HepG2 (cell line): Measurements from ENCODE around the gene PPP4R4. TPM values are rescaled to one million over a fixed set of nuclear protein-coding genes. Genes with fewer than 3 reads are reported as not detected.
A peak's percentile ranks its signal among the peaks of the same experiment; 100 is the strongest.

Source experiments
- CHD4 ChIP-seq: fragments of 200-600 bp; sonication (generic); IDR thresholded peaks from 2 replicates; pipeline ENCODE4 v1.7.0; 2017; ENCODE audit warnings: mild to moderate bottlenecking, low read length, borderline replicate concordance
- PAWR ChIP-seq: sonication (generic); formaldehyde crosslinking; IDR thresholded peaks from 2 replicates; pipeline ENCODE4 v1.4.0; 2020; ENCODE audit warnings: missing genetic modification reagents, mild to moderate bottlenecking, borderline replicate concordance
- RORA ChIP-seq: sonication (generic); formaldehyde crosslinking; IDR thresholded peaks from 2 replicates; pipeline ENCODE4 v1.5.0; 2020; ENCODE audit warnings: mild to moderate bottlenecking, missing genetic modification reagents, moderate library complexity
- SKI ChIP-seq: fragments of 450-650 bp; IDR thresholded peaks from one replicate; pipeline ENCODE4 v1.6.1; 2018; ENCODE audit warnings: mild to moderate bottlenecking; ENCODE audit not compliant: partially characterized antibody
- XBP1 ChIP-seq: sonication (generic); formaldehyde crosslinking; IDR thresholded peaks from 2 replicates; pipeline ENCODE4 v1.5.0; 2020; ENCODE audit warnings: missing genetic modification reagents
- ZNF10 ChIP-seq: sonication (generic); formaldehyde crosslinking; IDR thresholded peaks from 2 replicates; pipeline ENCODE4 v1.4.0; 2020; ENCODE audit warnings: mild to moderate bottlenecking, low read depth, missing genetic modification reagents, borderline replicate concordance
- ZNF788 ChIP-seq: sonication (generic); formaldehyde crosslinking; IDR thresholded peaks from 2 replicates; pipeline ENCODE4 v1.5.0; 2020; ENCODE audit warnings: mild to moderate bottlenecking, missing genetic modification reagents, borderline replicate concordance
- polyA plus RNA-seq, 8 experiments: library from polyadenylated mRNA; depleted of rRNA in 3 of 8; stranded (reverse) in 7 of 8; unstranded in 1 of 8; fragments of >200 nt; fragmentation: Illumina TruSeq in 4 of 8; extraction: Trizol in 4 of 8; gene quantifications; 2 replicates each; pipeline versions ENCODE4 v1.2.1 to v1.2.3, GENCODE V29; 2011 to 2016; ENCODE audit warnings: low read depth in 4 of 8, missing spikeins in 1 of 8, mixed read lengths in 1 of 8; ENCODE audit not compliant: insufficient read depth in 1 of 8
- total RNA-seq, 5 experiments: library from RNA; depleted of rRNA; stranded (reverse); fragments of >200 nt; fragmentation: Illumina TruSeq; extraction: Trizol; gene quantifications; 2 replicates each; pipeline ENCODE4 v1.2.3, GENCODE V29; 2016; ENCODE audit warnings: low read depth in 1 of 5
- TF ChIP-seq, protein P1 (sequence below): sonication (generic); formaldehyde crosslinking; IDR thresholded peaks from 2 replicates; pipeline ENCODE4 v1.4.0; 2020; ENCODE audit warnings: missing genetic modification reagents, borderline replicate concordance
- TF ChIP-seq, protein P2 (sequence below), 2 experiments: sonication (generic) in 1 of 2; formaldehyde crosslinking in 1 of 2; IDR thresholded peaks; 2 replicates each; pipeline versions ENCODE4 v1.6.1 to v1.9.0; 2014 to 2022; ENCODE audit warnings: antibody characterized with exemption in 1 of 2, borderline replicate concordance in 1 of 2, inconsistent platforms in 1 of 2, low read depth in 1 of 2, missing genetic modification reagents in 1 of 2
- TF ChIP-seq, protein P3 (sequence below): sonication (generic); formaldehyde crosslinking; IDR thresholded peaks from 2 replicates; pipeline ENCODE4 v1.5.1; 2020; ENCODE audit warnings: mild to moderate bottlenecking, missing genetic modification reagents, borderline replicate concordance
- TF ChIP-seq, protein P4 (sequence below): sonication (generic); formaldehyde crosslinking; IDR thresholded peaks from 2 replicates; pipeline ENCODE4 v1.5.0; 2020; ENCODE audit warnings: mild to moderate bottlenecking, missing genetic modification reagents, borderline replicate concordance

Gene PPP4R4
- total and polyA plus RNA-seq, 2 of the 13 experiments (the other 11 are each of a cell fraction or from before 2014, with no cell fraction given): 9.5 to 19.8 TPM

DNA sequence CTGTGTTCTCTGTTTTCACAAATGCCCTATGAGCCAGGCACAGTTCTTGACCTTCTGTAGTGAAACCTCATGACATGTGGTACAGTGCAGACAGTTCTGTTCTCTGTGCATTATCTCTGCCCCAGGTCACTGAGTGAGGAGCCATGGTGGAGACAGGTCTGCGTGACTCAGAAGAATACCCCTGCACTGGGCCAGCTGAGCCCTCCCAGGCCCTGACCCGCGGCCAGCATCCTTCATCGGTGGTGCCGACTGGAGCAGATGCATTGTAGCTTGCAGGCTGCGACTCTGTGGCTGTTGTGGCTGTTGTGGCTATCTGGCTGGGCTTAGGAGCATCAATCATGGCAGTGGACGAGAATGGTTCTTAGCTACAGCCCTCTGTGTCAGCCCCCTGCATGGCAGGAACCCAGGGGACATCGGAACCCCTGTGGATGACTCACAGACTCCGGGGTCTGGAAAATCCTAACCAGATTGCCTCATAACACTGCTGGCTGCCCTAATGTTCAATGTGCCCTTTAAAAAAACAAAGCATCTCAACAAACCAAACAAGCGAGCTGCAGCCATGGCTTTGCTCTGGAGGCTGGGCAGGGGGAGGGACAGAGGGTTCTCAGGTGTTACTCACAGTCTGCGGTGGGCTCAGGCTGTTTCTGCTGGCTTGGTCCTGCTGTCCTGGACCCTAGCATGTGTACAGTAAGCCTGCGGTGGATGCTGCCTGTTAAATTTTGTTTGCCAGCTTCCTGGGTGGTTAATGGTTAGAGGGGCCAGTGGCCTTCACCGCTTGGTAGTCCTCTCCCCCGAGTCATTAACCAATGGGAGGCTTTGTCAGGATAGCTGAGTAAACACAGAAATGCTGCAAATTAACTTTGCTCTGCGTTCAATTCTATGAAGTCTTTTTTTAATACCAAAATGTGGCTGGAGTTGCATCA is 148.8 kb downstream of the PPP4R4 start, which contains the start of gene SERPINA6 (continued):
- TF ChIP-seq, protein P1, sequence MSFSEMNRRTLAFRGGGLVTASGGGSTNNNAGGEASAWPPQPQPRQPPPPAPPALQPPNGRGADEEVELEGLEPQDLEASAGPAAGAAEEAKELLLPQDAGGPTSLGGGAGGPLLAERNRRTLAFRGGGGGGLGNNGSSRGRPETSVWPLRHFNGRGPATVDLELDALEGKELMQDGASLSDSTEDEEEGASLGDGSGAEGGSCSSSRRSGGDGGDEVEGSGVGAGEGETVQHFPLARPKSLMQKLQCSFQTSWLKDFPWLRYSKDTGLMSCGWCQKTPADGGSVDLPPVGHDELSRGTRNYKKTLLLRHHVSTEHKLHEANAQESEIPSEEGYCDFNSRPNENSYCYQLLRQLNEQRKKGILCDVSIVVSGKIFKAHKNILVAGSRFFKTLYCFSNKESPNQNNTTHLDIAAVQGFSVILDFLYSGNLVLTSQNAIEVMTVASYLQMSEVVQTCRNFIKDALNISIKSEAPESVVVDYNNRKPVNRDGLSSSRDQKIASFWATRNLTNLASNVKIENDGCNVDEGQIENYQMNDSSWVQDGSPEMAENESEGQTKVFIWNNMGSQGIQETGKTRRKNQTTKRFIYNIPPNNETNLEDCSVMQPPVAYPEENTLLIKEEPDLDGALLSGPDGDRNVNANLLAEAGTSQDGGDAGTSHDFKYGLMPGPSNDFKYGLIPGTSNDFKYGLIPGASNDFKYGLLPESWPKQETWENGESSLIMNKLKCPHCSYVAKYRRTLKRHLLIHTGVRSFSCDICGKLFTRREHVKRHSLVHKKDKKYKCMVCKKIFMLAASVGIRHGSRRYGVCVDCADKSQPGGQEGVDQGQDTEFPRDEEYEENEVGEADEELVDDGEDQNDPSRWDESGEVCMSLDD (CRISPR knock-in tag): no peak
- TF ChIP-seq, protein P2, sequence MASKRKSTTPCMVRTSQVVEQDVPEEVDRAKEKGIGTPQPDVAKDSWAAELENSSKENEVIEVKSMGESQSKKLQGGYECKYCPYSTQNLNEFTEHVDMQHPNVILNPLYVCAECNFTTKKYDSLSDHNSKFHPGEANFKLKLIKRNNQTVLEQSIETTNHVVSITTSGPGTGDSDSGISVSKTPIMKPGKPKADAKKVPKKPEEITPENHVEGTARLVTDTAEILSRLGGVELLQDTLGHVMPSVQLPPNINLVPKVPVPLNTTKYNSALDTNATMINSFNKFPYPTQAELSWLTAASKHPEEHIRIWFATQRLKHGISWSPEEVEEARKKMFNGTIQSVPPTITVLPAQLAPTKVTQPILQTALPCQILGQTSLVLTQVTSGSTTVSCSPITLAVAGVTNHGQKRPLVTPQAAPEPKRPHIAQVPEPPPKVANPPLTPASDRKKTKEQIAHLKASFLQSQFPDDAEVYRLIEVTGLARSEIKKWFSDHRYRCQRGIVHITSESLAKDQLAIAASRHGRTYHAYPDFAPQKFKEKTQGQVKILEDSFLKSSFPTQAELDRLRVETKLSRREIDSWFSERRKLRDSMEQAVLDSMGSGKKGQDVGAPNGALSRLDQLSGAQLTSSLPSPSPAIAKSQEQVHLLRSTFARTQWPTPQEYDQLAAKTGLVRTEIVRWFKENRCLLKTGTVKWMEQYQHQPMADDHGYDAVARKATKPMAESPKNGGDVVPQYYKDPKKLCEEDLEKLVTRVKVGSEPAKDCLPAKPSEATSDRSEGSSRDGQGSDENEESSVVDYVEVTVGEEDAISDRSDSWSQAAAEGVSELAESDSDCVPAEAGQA (IDR thresholded peaks at IDR 0.05; ENCODE audit: low read depth): no peak; the same call in 1 of the 2 replicates
- TF ChIP-seq, protein P2 (CRISPR knock-in tag; IDR thresholded peaks at IDR 0.05; ENCODE audit: borderline replicate concordance): no peak
- TF ChIP-seq, protein P3, sequence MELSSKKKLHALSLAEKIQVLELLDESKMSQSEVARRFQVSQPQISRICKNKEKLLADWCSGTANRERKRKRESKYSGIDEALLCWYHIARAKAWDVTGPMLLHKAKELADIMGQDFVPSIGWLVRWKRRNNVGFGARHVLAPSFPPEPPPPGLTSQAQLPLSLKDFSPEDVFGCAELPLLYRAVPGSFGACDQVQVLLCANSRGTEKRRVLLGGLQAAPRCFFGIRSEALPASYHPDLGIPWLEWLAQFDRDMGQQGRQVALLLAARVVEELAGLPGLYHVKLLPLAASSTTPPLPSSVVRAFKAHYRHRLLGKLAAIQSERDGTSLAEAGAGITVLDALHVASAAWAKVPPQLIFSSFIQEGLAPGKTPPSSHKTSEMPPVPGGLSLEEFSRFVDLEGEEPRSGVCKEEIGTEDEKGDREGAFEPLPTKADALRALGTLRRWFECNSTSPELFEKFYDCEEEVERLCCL (CRISPR knock-in tag): peak; percentile 70; the same call in 1 of the 2 replicates
- no peak for TF ChIP-seq ZNF10
- peak; percentile 25 for TF ChIP-seq SKI
- no peak for TF ChIP-seq CHD4
- no peak for TF ChIP-seq PAWR
- TF ChIP-seq XBP1: no peak
- TF ChIP-seq ZNF788: no peak; the same call in 1 of the 2 replicates
- TF ChIP-seq RORA (CRISPR knock-in tag): no peak
- TF ChIP-seq, protein P4, sequence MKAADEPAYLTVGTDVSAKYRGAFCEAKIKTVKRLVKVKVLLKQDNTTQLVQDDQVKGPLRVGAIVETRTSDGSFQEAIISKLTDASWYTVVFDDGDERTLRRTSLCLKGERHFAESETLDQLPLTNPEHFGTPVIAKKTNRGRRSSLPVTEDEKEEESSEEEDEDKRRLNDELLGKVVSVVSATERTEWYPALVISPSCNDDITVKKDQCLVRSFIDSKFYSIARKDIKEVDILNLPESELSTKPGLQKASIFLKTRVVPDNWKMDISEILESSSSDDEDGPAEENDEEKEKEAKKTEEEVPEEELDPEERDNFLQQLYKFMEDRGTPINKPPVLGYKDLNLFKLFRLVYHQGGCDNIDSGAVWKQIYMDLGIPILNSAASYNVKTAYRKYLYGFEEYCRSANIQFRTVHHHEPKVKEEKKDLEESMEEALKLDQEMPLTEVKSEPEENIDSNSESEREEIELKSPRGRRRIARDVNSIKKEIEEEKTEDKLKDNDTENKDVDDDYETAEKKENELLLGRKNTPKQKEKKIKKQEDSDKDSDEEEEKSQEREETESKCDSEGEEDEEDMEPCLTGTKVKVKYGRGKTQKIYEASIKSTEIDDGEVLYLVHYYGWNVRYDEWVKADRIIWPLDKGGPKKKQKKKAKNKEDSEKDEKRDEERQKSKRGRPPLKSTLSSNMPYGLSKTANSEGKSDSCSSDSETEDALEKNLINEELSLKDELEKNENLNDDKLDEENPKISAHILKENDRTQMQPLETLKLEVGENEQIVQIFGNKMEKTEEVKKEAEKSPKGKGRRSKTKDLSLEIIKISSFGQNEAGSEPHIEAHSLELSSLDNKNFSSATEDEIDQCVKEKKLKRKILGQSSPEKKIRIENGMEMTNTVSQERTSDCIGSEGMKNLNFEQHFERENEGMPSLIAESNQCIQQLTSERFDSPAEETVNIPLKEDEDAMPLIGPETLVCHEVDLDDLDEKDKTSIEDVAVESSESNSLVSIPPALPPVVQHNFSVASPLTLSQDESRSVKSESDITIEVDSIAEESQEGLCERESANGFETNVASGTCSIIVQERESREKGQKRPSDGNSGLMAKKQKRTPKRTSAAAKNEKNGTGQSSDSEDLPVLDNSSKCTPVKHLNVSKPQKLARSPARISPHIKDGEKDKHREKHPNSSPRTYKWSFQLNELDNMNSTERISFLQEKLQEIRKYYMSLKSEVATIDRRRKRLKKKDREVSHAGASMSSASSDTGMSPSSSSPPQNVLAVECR (CRISPR knock-in tag): peak; percentile 61; the same call in 1 of the 2 replicates
